Activated naive CD8-positive, alpha-beta T cell treated with anti-CD3 and anti-CD28 coated beads, Interleukin-2, amount 50 U/mL, for 24 hours (primary cell): Measurements from ENCODE around the gene C2orf42.
"Not testable (repeated sequence)": the region's sequence is repeated elsewhere in the genome, so short reads cannot be mapped to it uniquely, and the experiment has no call there.

ENCODE experiments used
- ATAC-seq: fragments of 150-1000 bp; cut with Tn5 transposase; one replicate; pipeline ENCODE4 v1.10.0; 2021
- DNase-seq: peaks from one replicate; pipeline ENCODE4 v3.0.0; 2021
- H3K27ac Mint-ChIP-seq: one replicate; pipeline ENCODE4 v1.8.0; 2021; ENCODE audit warnings: mild to moderate bottlenecking, mixed read lengths
- H3K27me3 Mint-ChIP-seq: one replicate; pipeline ENCODE4 v1.8.0; 2021; ENCODE audit warnings: mixed read lengths
- H3K36me3 Mint-ChIP-seq: one replicate; pipeline ENCODE4 v1.8.0; 2021; ENCODE audit warnings: low read depth, mixed read lengths
- H3K4me1 Mint-ChIP-seq: one replicate; pipeline ENCODE4 v1.8.0; 2021; ENCODE audit warnings: mixed read lengths
- H3K4me3 Mint-ChIP-seq: one replicate; pipeline ENCODE4 v1.8.0; 2021; ENCODE audit warnings: mild to moderate bottlenecking, moderate library complexity, mixed read lengths
- H3K9me3 Mint-ChIP-seq: one replicate; pipeline ENCODE4 v1.8.0; 2021; ENCODE audit warnings: mixed read lengths

The C2orf42 gene

GRCh38 chr2:70145144-70145490 is 45.7 kb downstream of the C2orf42 start:
- peaks cover 58% of the 10 kb centered on the region for H3K4me1 Mint-ChIP-seq
- H3K27me3 Mint-ChIP-seq, result peaks cover 2% of the 10 kb centered on the region
- ATAC-seq, result no peak
- H3K27ac Mint-ChIP-seq, result no peak overlapping the region
- DNase-seq, result no peak
- peaks cover 10% of the 10 kb centered on the region for H3K36me3 Mint-ChIP-seq
- H3K4me3 Mint-ChIP-seq, result no peak overlapping the region
- no peaks in the 10 kb centered on the region for H3K9me3 Mint-ChIP-seq

GRCh38 chr2:70144443-70145143 is 46.2 kb downstream of the C2orf42 start:
- Mint-ChIP-seq H3K9me3 (no peaks in the 10 kb centered on the region), H3K4me1 (peaks cover 63% of the 10 kb centered on the region), H3K36me3 (peaks cover 6% of the 10 kb centered on the region), H3K27ac (peak overlapping the region; percentile 27), H3K27me3 (peaks cover 2% of the 10 kb centered on the region), H3K4me3 (no peak overlapping the region)
- no peak for ATAC-seq
- DNase-seq, result no peak

- H3K36me3 Mint-ChIP-seq, result peaks cover 1% of the 10 kb centered on the region
- peak overlapping the region; percentile 99 for H3K27ac Mint-ChIP-seq
- no peaks in the 10 kb centered on the region for H3K9me3 Mint-ChIP-seq
- H3K4me1 Mint-ChIP-seq, result peaks cover 68% of the 10 kb centered on the region
- H3K4me3 Mint-ChIP-seq, result peak overlapping the region; percentile 83
- DNase-seq (no peak), ATAC-seq (peak; percentile 20)
- peaks cover 2% of the 10 kb centered on the region for H3K27me3 Mint-ChIP-seq
Observed at GRCh38 chr2:70143314-70144150, 47.3 kb downstream of the C2orf42 start.

GRCh38 chr2:70142590-70143313 is 48.1 kb downstream of the C2orf42 start:
- H3K4me1 Mint-ChIP-seq, result peaks cover 73% of the 10 kb centered on the region
- peaks cover 2% of the 10 kb centered on the region for H3K27me3 Mint-ChIP-seq
- H3K4me3 Mint-ChIP-seq, result peak overlapping the region; percentile 83
- H3K27ac Mint-ChIP-seq, result peak overlapping the region; percentile 99
- ATAC-seq (peak; percentile 74), DNase-seq (peak; percentile 100)
- H3K9me3 Mint-ChIP-seq, result no peaks in the 10 kb centered on the region
- peaks cover 1% of the 10 kb centered on the region for H3K36me3 Mint-ChIP-seq

GRCh38 chr2:70141902-70142589 is 48.8 kb downstream of the C2orf42 start:
- DNase-seq (no peak), ATAC-seq (peak; percentile 38)
- Mint-ChIP-seq H3K9me3 (no peaks in the 10 kb centered on the region), H3K36me3 (peaks cover 4% of the 10 kb centered on the region), H3K27ac (peak overlapping the region; percentile 99), H3K4me3 (peak overlapping the region; percentile 88), H3K27me3 (peaks cover 2% of the 10 kb centered on the region), H3K4me1 (peaks cover 81% of the 10 kb centered on the region)

- Mint-ChIP-seq H3K4me3 (peak overlapping the region; percentile 88), H3K27me3 (peaks cover 2% of the 10 kb centered on the region), H3K27ac (peak overlapping the region; percentile 97), H3K36me3 (peaks cover 4% of the 10 kb centered on the region), H3K9me3 (no peaks in the 10 kb centered on the region), H3K4me1 (peaks cover 82% of the 10 kb centered on the region)
- DNase-seq (peak; percentile 71), ATAC-seq (peak; percentile 57)
Observed at GRCh38 chr2:70141212-70141901, 49.5 kb downstream of the C2orf42 start.

- Mint-ChIP-seq H3K9me3 (no peaks in the 10 kb centered on the region), H3K27ac (peak overlapping the region; percentile 97), H3K27me3 (peaks cover 2% of the 10 kb centered on the region), H3K4me3 (peak overlapping the region; percentile 88), H3K36me3 (peaks cover 4% of the 10 kb centered on the region), H3K4me1 (peaks cover 82% of the 10 kb centered on the region)
- ATAC-seq (no peak), DNase-seq (no peak)
Observed at GRCh38 chr2:70140791-70141211, 50.0 kb downstream of the C2orf42 start.

GRCh38 chr2:70134323-70134983 is 56.4 kb downstream of the C2orf42 start:
- DNase-seq, H3K36me3 Mint-ChIP-seq, H3K9me3 Mint-ChIP-seq, ATAC-seq, H3K27me3 Mint-ChIP-seq: not testable (repeated sequence)
- Mint-ChIP-seq H3K27ac (peak overlapping the region; percentile 97), H3K4me1 (peaks cover 88% of the 10 kb centered on the region), H3K4me3 (peak overlapping the region; percentile 87)

GRCh38 chr2:70133491-70134322 is 57.1 kb downstream of the C2orf42 start:
- Mint-ChIP-seq H3K4me1 (peaks cover 84% of the 10 kb centered on the region), H3K4me3 (peak overlapping the region; percentile 87), H3K27ac (peak overlapping the region; percentile 97), H3K9me3 (no peaks in the 10 kb centered on the region), H3K27me3 (no peaks in the 10 kb centered on the region), H3K36me3 (peaks cover 2% of the 10 kb centered on the region)
- ATAC-seq (peak; percentile 37), DNase-seq (no peak)

GRCh38 chr2:70133127-70133452 is 57.7 kb downstream of the C2orf42 start:
- Mint-ChIP-seq H3K27ac (peak overlapping the region; percentile 97), H3K4me3 (peak overlapping the region; percentile 87), H3K27me3 (no peaks in the 10 kb centered on the region), H3K4me1 (peaks cover 87% of the 10 kb centered on the region), H3K9me3 (no peaks in the 10 kb centered on the region), H3K36me3 (peaks cover 2% of the 10 kb centered on the region)
- ATAC-seq, result no peak
- no peak for DNase-seq

GRCh38 chr2:70132244-70133126 is 58.3 kb downstream of the C2orf42 start:
- no peaks in the 10 kb centered on the region for H3K9me3 Mint-ChIP-seq
- H3K4me3 Mint-ChIP-seq, result peak overlapping the region; percentile 87
- ATAC-seq (peak; percentile 44), DNase-seq (no peak)
- peaks cover under 1% of the 10 kb centered on the region for H3K36me3 Mint-ChIP-seq
- peak overlapping the region; percentile 97 for H3K27ac Mint-ChIP-seq
- H3K27me3 Mint-ChIP-seq, result no peaks in the 10 kb centered on the region
- peaks cover 87% of the 10 kb centered on the region for H3K4me1 Mint-ChIP-seq
